B cell (primary cell): Measurements from ENCODE around the gene BCL10. TPM values are rescaled to one million over a fixed set of nuclear protein-coding genes. Genes with fewer than 3 reads are reported as not detected.

Experiments
- ATAC-seq: fragments of 200-7000 bp; cut with Tn5 transposase; one replicate; pipeline ENCODE4 v1.10.0; 2021; ENCODE audit warnings: low read depth, mild to moderate bottlenecking, moderate number of reproducible peaks, moderate library complexity
- CTCF ChIA-PET: fragments of 350-600 bp; sonication (Branson Sonifier 250); formaldehyde crosslinking; loops from one replicate; lab custom pipeline; 2021; ENCODE audit warnings: antibody characterized with exemption, inconsistent platforms; lab: Charles Lee
- POLR2A ChIA-PET: fragments of 350-600 bp; sonication (Branson Sonifier 250); formaldehyde crosslinking; loops from one replicate; lab custom pipeline; 2021; ENCODE audit warnings: antibody characterized with exemption; lab: Charles Lee
- DNase-seq: peaks from one replicate; pipeline ENCODE4 v3.0.0; 2013
- H2AFZ ChIP-seq: 2 replicates; pipeline ENCODE4 v1.6.1; 2012; ENCODE audit warnings: mild to moderate bottlenecking, low read depth, low read length; ENCODE audit not compliant: insufficient read depth, poor library complexity, severe bottlenecking
- H3K27ac ChIP-seq, 2 donors: 1 replicate in 1 of 2; 2 replicates in 1 of 2; pipeline ENCODE4 v1.5.1; 2012 to 2013; ENCODE audit warnings: low read length in 2 of 2, mild to moderate bottlenecking in 2 of 2, moderate library complexity in 1 of 2
- H3K27me3 ChIP-seq, 4 experiments: fragments of 200-600 bp in 1 of 4; sonication (generic) in 1 of 4; replicated peaks in 1 of 4; 1 replicate in 2 of 4; 2 replicates in 2 of 4; pipeline versions ENCODE4 v1.6.1 to v1.7.0; 2013 to 2016; ENCODE audit warnings: low read length in 3 of 4, mild to moderate bottlenecking in 2 of 4, mixed read lengths in 1 of 4, moderate library complexity in 1 of 4; ENCODE audit not compliant: insufficient read depth in 4 of 4, control insufficient read depth in 3 of 4; ENCODE audit errors: control extremely low read depth in 1 of 4
- H3K36me3 ChIP-seq, 2 experiments: replicated peaks in 1 of 2; 1 replicate in 1 of 2; 2 replicates in 1 of 2; pipeline versions ENCODE4 v1.6.1 to v1.7.1; 2013; ENCODE audit warnings: low read length in 1 of 2; ENCODE audit not compliant: insufficient read depth in 2 of 2, control insufficient read depth in 1 of 2; ENCODE audit errors: control extremely low read depth in 1 of 2, extremely low read depth in 1 of 2
- H3K4me1 ChIP-seq, 2 donors: fragments of 200-600 bp in 1 of 2; sonication (generic) in 1 of 2; 1 replicate in 1 of 2; 2 replicates in 1 of 2; pipeline versions ENCODE4 v1.5.1 to v1.6.1; 2013 to 2017; ENCODE audit warnings: low read length in 2 of 2; ENCODE audit not compliant: control insufficient read depth in 2 of 2, insufficient read depth in 2 of 2
- H3K4me2 ChIP-seq: replicated peaks from 2 replicates; pipeline ENCODE3; 2012; ENCODE audit warnings: mild to moderate bottlenecking, low read depth, low read length; ENCODE audit not compliant: poor library complexity, severe bottlenecking
- H3K4me3 ChIP-seq, 5 experiments: fragments of 200-600 bp in 1 of 5; sonication (generic) in 1 of 5; 1 replicate in 3 of 5; 2 replicates in 2 of 5; pipeline versions ENCODE4 v1.5.1 to v1.7.0; 2011 to 2016; ENCODE audit warnings: low read length in 4 of 5, mild to moderate bottlenecking in 4 of 5, low read depth in 2 of 5, control low read depth in 1 of 5, moderate library complexity in 1 of 5; ENCODE audit not compliant: insufficient read depth in 1 of 5; ENCODE audit errors: control extremely low read depth in 1 of 5, extremely low read depth in 1 of 5
- H3K79me2 ChIP-seq: fragments of 200-600 bp; sonication (generic); one replicate; pipeline ENCODE4 v1.6.0; 2016; ENCODE audit warnings: low read length; ENCODE audit not compliant: control insufficient read depth, insufficient read depth
- H3K9ac ChIP-seq: fragments of 200-600 bp; sonication (generic); 2 replicates; pipeline ENCODE4 v1.6.1; 2017; ENCODE audit warnings: mild to moderate bottlenecking, low read length, moderate library complexity
- H3K9me3 ChIP-seq, 3 donors: one replicate each; pipeline versions ENCODE4 v1.6.1 to v1.7.1; 2013; ENCODE audit warnings: low read length in 2 of 3; ENCODE audit not compliant: control insufficient read depth in 2 of 3, insufficient read depth in 1 of 3; ENCODE audit errors: control extremely low read depth in 1 of 3
- H4K20me1 ChIP-seq: 2 replicates; pipeline ENCODE4 v1.6.0; 2012; ENCODE audit warnings: mild to moderate bottlenecking, low read length; ENCODE audit not compliant: insufficient read depth, control insufficient read depth, poor library complexity, severe bottlenecking
- H3K27ac Mint-ChIP-seq: one replicate; pipeline ENCODE4 v1.8.0; 2021; ENCODE audit warnings: mixed read lengths
- H3K27me3 Mint-ChIP-seq: one replicate; pipeline ENCODE4 v1.8.0; 2021; ENCODE audit warnings: mixed read lengths
- H3K4me1 Mint-ChIP-seq: one replicate; pipeline ENCODE4 v1.8.0; 2021; ENCODE audit warnings: mixed read lengths
- H3K4me3 Mint-ChIP-seq: one replicate; pipeline ENCODE4 v1.8.0; 2021; ENCODE audit warnings: mixed read lengths
- H3K9me3 Mint-ChIP-seq: one replicate; pipeline ENCODE4 v1.8.0; 2022; ENCODE audit warnings: mixed read lengths; ENCODE audit not compliant: insufficient read depth
- EZH2 ChIP-seq: IDR thresholded peaks from 2 replicates; pipeline ENCODE4 v1.6.1; 2012; ENCODE audit warnings: borderline replicate concordance, low read depth, mild to moderate bottlenecking, moderate library complexity, low read length; ENCODE audit not compliant: insufficient read depth, poor library complexity, severe bottlenecking
- WGBS: methylation state at CpG from one replicate; pipeline ENCODE4 v1.1.5; 2013; ENCODE audit warnings: missing lambda C conversion rate; ENCODE audit not compliant: insufficient coverage; 5-methylcytosine and 5-hydroxymethylcytosine counted together
- intact Hi-C: fragments of 100-400 bp; cut with micrococcal nuclease; formaldehyde crosslinking; loops from one replicate; pipeline ENCODE4 v1.10.0; 2022
- polyA plus RNA-seq: library from polyadenylated mRNA; depleted of rRNA; stranded (reverse); fragments of >200 nt; gene quantifications from 2 replicates; pipeline ENCODE4 v1.2.3, GENCODE V29; 2012
- total RNA-seq, 2 donors: library from RNA; stranded (reverse); fragments of 120-200 nt in 1 of 2; gene quantifications; 1 replicate in 1 of 2; 2 replicates in 1 of 2; pipeline versions ENCODE4 v1.2.3 to v1.2.4, GENCODE V29; 2013 to 2022
- TF ChIP-seq, protein P1 (sequence below): fragments of 200-600 bp; IDR thresholded peaks from one replicate; pipeline ENCODE4 v1.8.0; 2022; ENCODE audit warnings: antibody characterized with exemption, mild to moderate bottlenecking

The BCL10 gene
- total and polyA plus RNA-seq, 2 donors (not counting 1 experiment from before 2014, with no cell fraction given): 26.2 to 60.5 TPM

DNA sequence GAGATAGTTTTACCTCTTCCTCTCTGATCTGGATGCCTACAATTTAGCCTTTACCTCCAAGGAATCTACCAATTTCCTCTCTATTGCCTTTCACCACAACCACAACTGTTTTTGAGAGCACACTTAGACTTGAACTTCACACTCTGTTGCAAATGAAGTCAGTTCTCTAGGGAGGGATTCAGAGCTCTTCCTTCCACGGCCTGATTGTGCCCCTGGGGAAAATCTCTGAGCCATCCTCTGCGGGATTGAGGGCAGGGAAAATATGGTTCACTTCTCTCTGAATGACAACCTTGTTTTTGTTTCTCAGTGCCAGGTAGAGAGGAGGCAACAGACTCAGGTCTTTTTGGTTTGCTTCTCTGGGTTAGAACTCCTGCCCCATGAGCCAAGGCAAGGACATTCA, 35.4 kb upstream of the BCL10 start:
- POLR2A ChIA-PET: no interaction called here
- intact Hi-C loops: no loop called here
- Mint-ChIP-seq H3K9me3 (no peaks in the 10 kb centered on the region), H3K4me3 (no peak overlapping the region), H3K27me3 (peaks cover 19% of the 10 kb centered on the region), H3K27ac (no peak overlapping the region), H3K4me1 (peaks cover 9% of the 10 kb centered on the region)
- Histone ChIP-seq H3K4me1 (peaks cover 8 to 10% of the 10 kb centered on the region in 2 donors), H3K4me3 (no peak overlapping the region), H3K79me2 (peaks cover 3% of the 10 kb centered on the region), H4K20me1 (no peaks in the 10 kb centered on the region), H3K27ac (no peak overlapping the region), H3K4me2 (no peak overlapping the region), H3K27me3 (peaks cover 0 to 18% (median 6%) of the 10 kb centered on the region in 4 experiments), H3K36me3 (no peaks in the 10 kb centered on the region), H3K9me3 (no peaks in the 10 kb centered on the region), H3K9ac (no peak overlapping the region), H2AFZ (no peak overlapping the region)
- CTCF ChIA-PET: interaction anchor here (1.5 kb wide), 1 partner anchor 381 kb away, joined by 6 read pairs; no protein-coding TSS in a partner anchor
- no peak for TF ChIP-seq EZH2
- TF ChIP-seq, protein P1, sequence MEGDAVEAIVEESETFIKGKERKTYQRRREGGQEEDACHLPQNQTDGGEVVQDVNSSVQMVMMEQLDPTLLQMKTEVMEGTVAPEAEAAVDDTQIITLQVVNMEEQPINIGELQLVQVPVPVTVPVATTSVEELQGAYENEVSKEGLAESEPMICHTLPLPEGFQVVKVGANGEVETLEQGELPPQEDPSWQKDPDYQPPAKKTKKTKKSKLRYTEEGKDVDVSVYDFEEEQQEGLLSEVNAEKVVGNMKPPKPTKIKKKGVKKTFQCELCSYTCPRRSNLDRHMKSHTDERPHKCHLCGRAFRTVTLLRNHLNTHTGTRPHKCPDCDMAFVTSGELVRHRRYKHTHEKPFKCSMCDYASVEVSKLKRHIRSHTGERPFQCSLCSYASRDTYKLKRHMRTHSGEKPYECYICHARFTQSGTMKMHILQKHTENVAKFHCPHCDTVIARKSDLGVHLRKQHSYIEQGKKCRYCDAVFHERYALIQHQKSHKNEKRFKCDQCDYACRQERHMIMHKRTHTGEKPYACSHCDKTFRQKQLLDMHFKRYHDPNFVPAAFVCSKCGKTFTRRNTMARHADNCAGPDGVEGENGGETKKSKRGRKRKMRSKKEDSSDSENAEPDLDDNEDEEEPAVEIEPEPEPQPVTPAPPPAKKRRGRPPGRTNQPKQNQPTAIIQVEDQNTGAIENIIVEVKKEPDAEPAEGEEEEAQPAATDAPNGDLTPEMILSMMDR: no peak
- DNase-seq: no peak
- 7% methylated on average over 2 of the region's 2 CpGs for WGBS
- ATAC-seq: no peak

DNA sequence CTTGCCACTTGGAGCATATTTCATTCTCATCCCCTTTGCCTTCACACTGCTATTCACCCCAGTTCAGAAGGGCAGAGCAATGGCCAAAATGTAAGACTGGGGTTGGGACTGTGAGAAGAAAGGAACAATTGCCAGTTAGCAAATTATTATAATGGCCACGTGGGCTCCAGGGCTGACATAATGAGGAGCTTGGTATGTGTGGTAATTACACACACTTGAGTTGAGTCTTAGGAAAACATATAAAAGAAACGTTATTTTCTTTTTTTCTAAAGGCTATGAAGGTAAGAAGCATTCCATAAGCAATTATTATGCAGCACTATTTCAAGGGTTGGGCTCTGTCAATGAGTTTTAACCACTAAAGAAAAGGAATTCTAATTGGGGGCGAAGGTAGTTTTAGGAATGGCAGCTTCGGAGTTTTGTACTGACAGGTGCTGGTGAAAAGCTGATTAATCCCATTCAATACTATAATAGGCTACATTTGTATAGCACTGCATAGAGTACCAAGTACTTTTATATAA, 32.5 kb upstream of the BCL10 start:
- ChIA-PET CTCF (interaction anchor here (0.6 to 4.4 kb wide), 28 partner anchors 9 to 785 kb away, joined by 3 to 49 read pairs (median 5); partner anchors contain the start of genes BCL10, C1orf52 and CCN1), POLR2A (no interaction called here)
- Histone ChIP-seq H3K36me3 (no peaks in the 10 kb centered on the region), H2AFZ (no peak overlapping the region), H3K27ac (no peak overlapping the region), H3K4me1 (peaks cover 8 to 10% of the 10 kb centered on the region in 2 donors), H3K9me3 (no peaks in the 10 kb centered on the region), H3K4me2 (peak overlapping the region; percentile 70), H4K20me1 (no peaks in the 10 kb centered on the region), H3K27me3 (peaks cover 0 to 15% (median 6%) of the 10 kb centered on the region in 4 experiments), H3K79me2 (peaks cover 3% of the 10 kb centered on the region), H3K9ac (no peak overlapping the region), H3K4me3 (no peak overlapping the region)
- H3K27me3 Mint-ChIP-seq: peaks cover 15% of the 10 kb centered on the region
- no peak for ATAC-seq
- WGBS: 63% methylated on average over 1 of the region's 4 CpGs
- H3K27ac Mint-ChIP-seq: no peak overlapping the region
- TF ChIP-seq, protein P1: no peak
- TF ChIP-seq EZH2: no peak
- H3K9me3 Mint-ChIP-seq: no peaks in the 10 kb centered on the region
- H3K4me1 Mint-ChIP-seq: peaks cover 9% of the 10 kb centered on the region
- peak overlapping the region; percentile 84 for H3K4me3 Mint-ChIP-seq
- DNase-seq: no peak
- intact Hi-C loops: loop anchor here (1.0 to 10.0 kb wide), 5 partner anchors 86 to 602 kb away; partner anchors contain the start of gene CCN1
